ENCODE data around the gene BMP2.

GRCh38 chr20:6730672-6731328 lies 36.7 kb upstream of the BMP2 start:
- TF ChIP-seq CTCF (conservative IDR thresholded peaks at IDR 0.05; ENCODE audit: low read depth, low read length): no peak
- TF ChIP-seq EZH2 (IDR thresholded peaks at IDR 0.05; ENCODE audit: borderline replicate concordance, low read depth, low read length, poor library complexity, severe bottlenecking): no peak
